GM10266 (cell line): ENCODE measurements around the gene IFT122.
"Not testable (repeated sequence)": the region's sequence is repeated elsewhere in the genome, so short reads cannot be mapped to it uniquely, and the experiment has no call there.

Experiments
- DNase-seq: peaks from one replicate; pipeline ENCODE4 v3.0.0; 2012; ENCODE audit errors: extremely low spot score
- CTCF ChIP-seq: IDR thresholded peaks from 2 replicates; pipeline ENCODE4 v1.5.1; 2012; ENCODE audit warnings: mild to moderate bottlenecking, low read depth; ENCODE audit not compliant: control insufficient read depth, insufficient read depth; ENCODE audit errors: missing control alignments

IFT122 gene

DNA sequence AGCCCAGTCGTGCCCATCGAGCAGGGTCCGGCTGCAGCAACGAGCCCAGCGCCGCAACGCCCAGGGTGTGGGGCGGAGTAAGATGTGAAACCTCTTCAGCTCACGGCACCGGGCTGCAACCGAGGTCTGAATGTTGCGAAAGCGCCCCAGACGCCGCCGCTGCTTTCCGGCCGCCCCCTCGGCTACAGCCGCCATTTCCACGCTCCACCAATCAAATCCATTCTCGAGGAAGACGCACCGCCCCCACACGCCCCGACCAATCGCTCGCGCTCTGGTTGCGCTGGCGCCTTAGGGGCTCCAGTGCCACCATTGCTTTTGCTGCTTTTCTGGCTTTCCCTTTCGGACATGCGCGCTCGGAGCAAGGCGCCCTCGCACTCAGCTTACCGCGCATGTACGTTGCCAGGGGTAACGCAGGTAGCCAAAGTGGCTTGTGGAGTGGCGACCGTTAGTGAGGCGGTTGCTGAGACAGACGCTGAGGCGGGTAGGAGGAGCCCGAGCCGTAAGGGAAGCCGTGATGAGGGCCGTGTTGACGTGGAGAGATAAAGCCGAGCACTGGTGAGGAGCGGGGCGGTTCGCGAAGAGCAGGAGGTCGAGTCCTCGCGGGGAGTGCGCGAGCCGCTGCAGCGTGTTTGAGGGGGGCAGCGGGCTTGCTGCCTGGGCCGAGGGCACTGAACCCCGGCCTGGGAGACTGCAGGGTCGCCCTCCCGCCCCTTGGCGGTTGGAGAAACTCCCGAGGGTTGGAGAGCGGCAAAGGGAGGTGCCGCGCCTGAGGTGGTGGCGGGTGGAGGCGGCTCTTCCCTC is at the start of gene IFT122, which contains the start of gene MBD4:
Gene IFT122 (plus strand): TSS at position 408 of the 801 bp plus-strand sequence. CDS start 107 bp downstream, at position 515.
Gene MBD4 (minus strand): TSS at position 132 of the 801 bp plus-strand sequence. CDS start 115 bp downstream, at position 17.
- TF ChIP-seq CTCF, result no peak
- DNase-seq, result peak; percentile 93

DNA sequence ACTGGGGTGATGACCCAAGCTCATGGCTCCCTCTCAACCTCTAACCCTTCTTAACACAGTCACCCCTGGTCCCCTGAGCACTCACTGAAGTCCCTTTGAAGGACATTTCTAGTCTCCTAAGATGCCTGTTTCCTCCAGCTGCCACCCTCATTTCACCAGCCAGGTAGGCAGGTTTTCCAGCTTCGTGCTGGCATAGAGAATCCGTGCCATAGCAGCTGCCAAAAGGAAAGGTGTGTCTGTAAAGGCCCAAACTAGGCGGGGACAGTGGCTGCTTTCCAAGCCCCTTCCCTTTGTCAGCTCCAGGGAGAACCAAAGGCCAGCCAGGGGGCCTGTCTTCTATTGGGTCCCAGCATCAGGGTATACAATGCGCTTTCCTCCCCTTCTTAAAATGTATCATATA is 48.4 kb upstream of the IFT122 start:
- not testable (repeated sequence) for DNase-seq

DNA sequence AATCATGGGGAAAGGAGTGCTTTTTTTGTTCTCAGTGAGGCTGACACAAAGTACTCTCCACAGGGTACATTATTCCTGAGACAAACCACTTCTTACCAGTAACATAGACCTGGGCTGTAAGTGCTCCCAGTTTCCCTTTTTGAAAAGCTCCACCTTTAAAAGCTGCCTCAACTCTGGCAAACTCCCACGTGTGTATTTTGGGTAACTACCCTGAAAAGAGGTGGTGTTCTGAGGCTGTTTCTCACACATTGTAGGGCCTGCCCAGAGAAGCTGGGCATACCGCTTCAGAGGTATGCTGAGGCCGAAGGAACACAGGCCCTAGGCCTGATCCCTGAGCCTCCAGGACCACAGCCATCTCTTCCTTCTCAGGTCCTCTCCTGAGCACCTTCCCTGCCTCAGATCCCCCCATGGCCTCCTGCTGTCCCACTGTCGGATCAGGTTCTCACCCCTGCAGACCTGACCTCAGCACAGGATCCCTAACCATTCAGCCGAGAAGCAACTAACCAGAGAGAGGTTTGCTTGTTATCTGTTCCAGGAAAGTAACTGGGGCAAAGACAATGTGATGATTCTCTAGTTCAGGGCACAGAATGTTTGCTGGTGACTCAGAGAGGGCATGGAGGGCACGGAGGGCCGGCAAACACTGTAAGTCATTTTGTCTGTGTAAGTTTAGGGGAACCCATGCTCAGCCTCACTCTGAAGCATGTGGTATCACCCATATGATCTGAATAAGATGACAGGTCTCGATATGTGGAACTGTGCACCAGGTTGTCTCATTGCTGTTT is 47.7 kb upstream of the IFT122 start:
- DNase-seq, result not testable (repeated sequence)

GRCh38 chr3:129393271-129393670 is 46.8 kb upstream of the IFT122 start:
- TF ChIP-seq CTCF, result no peak
- no peak for DNase-seq

DNA sequence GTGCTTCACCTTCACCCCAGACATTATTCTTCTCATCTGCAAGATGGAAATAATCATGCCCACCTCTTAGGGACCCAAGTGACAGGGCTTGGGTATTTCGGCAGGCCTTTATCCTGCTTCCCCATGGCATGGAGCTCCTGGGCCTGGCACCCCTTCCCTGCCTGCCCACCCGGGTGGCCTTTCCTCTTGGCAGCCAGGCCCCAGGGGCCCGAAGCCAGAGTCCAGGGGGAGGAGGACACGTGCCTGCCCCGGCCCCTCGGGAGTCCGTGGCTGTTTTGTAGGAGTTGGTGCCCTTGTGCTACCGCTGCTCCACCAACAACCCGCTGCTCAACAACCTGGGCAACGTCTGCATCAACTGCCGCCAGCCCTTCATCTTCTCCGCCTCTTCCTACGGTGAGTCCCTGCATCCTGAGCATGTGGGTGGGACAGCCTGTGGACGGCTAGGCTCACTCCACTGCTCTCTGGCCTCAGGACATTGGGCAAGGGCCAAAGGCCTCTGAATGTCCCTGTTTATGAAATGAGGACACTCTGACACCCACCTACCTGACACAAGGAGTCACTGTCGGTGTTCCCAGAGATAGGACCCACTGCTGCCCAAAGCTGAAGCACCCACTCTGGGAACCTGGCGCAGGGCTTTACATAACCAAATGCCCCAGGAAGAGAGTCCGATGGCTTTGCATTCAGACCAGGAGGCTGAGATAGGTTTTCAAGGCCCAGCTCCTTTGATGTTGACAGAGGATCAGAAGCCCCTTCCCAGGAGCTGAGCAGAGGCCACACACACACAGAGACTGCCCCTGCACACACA is 46.1 kb upstream of the IFT122 start:
- DNase-seq, result not testable (repeated sequence)

DNA sequence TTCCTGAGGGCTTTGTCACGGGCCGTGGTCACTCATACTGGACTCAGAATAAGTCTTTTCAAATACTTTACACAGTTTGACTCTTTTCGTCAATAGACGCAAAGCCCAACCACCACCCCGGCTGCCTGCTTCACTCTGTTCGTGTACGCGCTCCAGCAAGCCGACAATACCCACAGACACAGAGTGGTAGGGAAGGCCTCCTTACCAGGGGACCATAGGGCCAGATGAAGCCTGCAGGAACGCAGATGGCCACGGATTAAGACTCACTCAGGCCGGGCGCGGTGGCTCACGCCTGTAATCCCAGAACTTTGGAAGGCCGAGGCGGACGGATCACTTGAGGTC is 41.2 kb upstream of the IFT122 start:
- DNase-seq, result no peak
- no peak for TF ChIP-seq CTCF

- TF ChIP-seq CTCF, result peak; percentile 92
Observed at GRCh38 chr3:129399145-129399894, 40.7 kb upstream of the IFT122 start.

GRCh38 chr3:129399895-129400357 is 40.1 kb upstream of the IFT122 start:
- TF ChIP-seq CTCF, result no peak
- DNase-seq, result no peak

More at GRCh38 chr3:129399145-129399894, 40.7 kb upstream of the IFT122 start:
- DNase-seq, result peak; percentile 83
